ENCODE data around the gene SCT. TPM values are rescaled to one million over a fixed set of nuclear protein-coding genes. Genes with fewer than 3 reads are reported as not detected.

The SCT gene
- total and polyA plus RNA-seq, 2 donors (not counting 1 experiment from before 2014, with no cell fraction given), result not detected

GRCh38 chr11:576811-577610, 50.0 kb downstream of the SCT start:
- ChIA-PET CTCF (interaction anchor here (1.3 to 2.3 kb wide), 2 partner anchors 9 to 22 kb away, joined by 3 to 4 read pairs; no protein-coding TSS in a partner anchor), POLR2A (interaction anchor here (1.8 to 1.9 kb wide), 2 partner anchors 22 to 145 kb away, joined by 4 to 18 read pairs; no protein-coding TSS in a partner anchor)
- Histone ChIP-seq H3K27me3 (replicated peaks in 1 of 4; ENCODE audit: control extremely low read depth in 1 of 4, control insufficient read depth in 3 of 4, insufficient read depth in 4 of 4, low read length in 3 of 4) (peaks cover 0 to 16% (median 7%) of the 10 kb centered on the region in 4 experiments), H3K36me3 (replicated peaks in 1 of 2; ENCODE audit: control extremely low read depth in 1 of 2, control insufficient read depth in 1 of 2, extremely low read depth in 1 of 2, insufficient read depth in 2 of 2, low read length in 1 of 2) (peaks cover 1 to 6% of the 10 kb centered on the region in 2 experiments), H3K4me3 (ENCODE audit: control extremely low read depth in 1 of 5, extremely low read depth in 1 of 5, insufficient read depth in 1 of 5, low read depth in 2 of 5, low read length in 4 of 5) (peak overlapping the region; percentile 65 to 95 (median 77)), H3K9ac (ENCODE audit: low read length) (peak overlapping the region; percentile 85), H3K4me2 (replicated peaks; ENCODE audit: low read depth, low read length, poor library complexity, severe bottlenecking) (peak overlapping the region; percentile 95), H3K27ac (ENCODE audit: low read length in 2 of 2) (peak overlapping the region in 1 of 2 donors; percentile 68), H2AFZ (ENCODE audit: insufficient read depth, low read depth, low read length, poor library complexity, severe bottlenecking) (peak overlapping the region; percentile 95), H3K9me3 (ENCODE audit: control extremely low read depth in 1 of 3, control insufficient read depth in 2 of 3, insufficient read depth in 1 of 3, low read length in 2 of 3) (peaks cover 0 to 3% (median 0%) of the 10 kb centered on the region in 3 donors), H3K4me1 (ENCODE audit: control insufficient read depth in 2 of 2, insufficient read depth in 2 of 2, low read length in 2 of 2) (peaks cover 30 to 44% of the 10 kb centered on the region in 2 donors), H4K20me1 (ENCODE audit: control insufficient read depth, insufficient read depth, low read length, poor library complexity, severe bottlenecking) (peaks cover 61% of the 10 kb centered on the region), H3K79me2 (ENCODE audit: control insufficient read depth, insufficient read depth, low read length) (peaks cover 53% of the 10 kb centered on the region)
- intact Hi-C loops (cut with micrococcal nuclease), result loop anchor here (1.0 to 10.0 kb wide), 5 partner anchors 9 to 808 kb away; partner anchors contain the start of genes BRSK2 and LRRC56
- Mint-ChIP-seq H3K9me3 (ENCODE audit: insufficient read depth) (no peaks in the 10 kb centered on the region), H3K4me1 (peaks cover 46% of the 10 kb centered on the region), H3K27me3 (peaks cover 15% of the 10 kb centered on the region), H3K27ac (peak overlapping the region; percentile 61), H3K4me3 (peak overlapping the region; percentile 89)
- ATAC-seq (ENCODE audit: low read depth) (no peak), DNase-seq (peak; percentile 45)
- WGBS (ENCODE audit: insufficient coverage), result 7% methylated on average over 40 of the region's 48 CpGs
- TF ChIP-seq, protein P1, sequence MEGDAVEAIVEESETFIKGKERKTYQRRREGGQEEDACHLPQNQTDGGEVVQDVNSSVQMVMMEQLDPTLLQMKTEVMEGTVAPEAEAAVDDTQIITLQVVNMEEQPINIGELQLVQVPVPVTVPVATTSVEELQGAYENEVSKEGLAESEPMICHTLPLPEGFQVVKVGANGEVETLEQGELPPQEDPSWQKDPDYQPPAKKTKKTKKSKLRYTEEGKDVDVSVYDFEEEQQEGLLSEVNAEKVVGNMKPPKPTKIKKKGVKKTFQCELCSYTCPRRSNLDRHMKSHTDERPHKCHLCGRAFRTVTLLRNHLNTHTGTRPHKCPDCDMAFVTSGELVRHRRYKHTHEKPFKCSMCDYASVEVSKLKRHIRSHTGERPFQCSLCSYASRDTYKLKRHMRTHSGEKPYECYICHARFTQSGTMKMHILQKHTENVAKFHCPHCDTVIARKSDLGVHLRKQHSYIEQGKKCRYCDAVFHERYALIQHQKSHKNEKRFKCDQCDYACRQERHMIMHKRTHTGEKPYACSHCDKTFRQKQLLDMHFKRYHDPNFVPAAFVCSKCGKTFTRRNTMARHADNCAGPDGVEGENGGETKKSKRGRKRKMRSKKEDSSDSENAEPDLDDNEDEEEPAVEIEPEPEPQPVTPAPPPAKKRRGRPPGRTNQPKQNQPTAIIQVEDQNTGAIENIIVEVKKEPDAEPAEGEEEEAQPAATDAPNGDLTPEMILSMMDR (IDR thresholded peaks at IDR 0.05), result no peak
- TF ChIP-seq EZH2 (IDR thresholded peaks at IDR 0.05; ENCODE audit: borderline replicate concordance, insufficient read depth, low read depth, low read length, poor library complexity, severe bottlenecking), result no peak

Other genes starting within 250 kb of the SCT start
- 0.39 TPM in 1 of 2 replicates, not detected in the other for gene PKP3, start 233.0 kb downstream of the SCT start, total RNA-seq
- gene PKP3, start 233.0 kb downstream of the SCT start, polyA plus RNA-seq, result 0.16 and 0.78 TPM in 2 replicates
- 66.6 and 73.8 TPM in 2 replicates for gene SIGIRR, start 212.2 kb downstream of the SCT start, total RNA-seq
- 92.1 and 145 TPM in 2 replicates for gene SIGIRR, start 212.2 kb downstream of the SCT start, polyA plus RNA-seq
- gene ANO9, start 185.2 kb downstream of the SCT start, total RNA-seq, result 62.0 and 63.9 TPM in 2 replicates
- gene ANO9, start 185.2 kb downstream of the SCT start, polyA plus RNA-seq, result 94.1 and 107 TPM in 2 replicates
- gene PTDSS2, start 176.9 kb downstream of the SCT start, total RNA-seq, result 29.0 and 35.5 TPM in 2 replicates
- gene PTDSS2, start 176.9 kb downstream of the SCT start, polyA plus RNA-seq, result 15.4 and 22.1 TPM in 2 replicates
- 76.2 and 81.0 TPM in 2 replicates for gene RNH1, start 119.9 kb downstream of the SCT start, total RNA-seq
- 156 and 159 TPM in 2 replicates for gene RNH1, start 119.9 kb downstream of the SCT start, polyA plus RNA-seq
- 63.5 and 66.2 TPM in 2 replicates for gene HRAS, start 91.6 kb downstream of the SCT start, total RNA-seq
- 86.0 and 110 TPM in 2 replicates for gene HRAS, start 91.6 kb downstream of the SCT start, polyA plus RNA-seq
- gene LRRC56, start 89.7 kb downstream of the SCT start, total RNA-seq, result 15.8 and 16.6 TPM in 2 replicates
- gene LRRC56, start 89.7 kb downstream of the SCT start, polyA plus RNA-seq, result 6.6 and 11.8 TPM in 2 replicates
- 19.7 and 21.4 TPM in 2 replicates for gene LMNTD2, start 66.4 kb downstream of the SCT start, total RNA-seq
- gene LMNTD2, start 66.4 kb downstream of the SCT start, polyA plus RNA-seq, result 29.6 and 34.9 TPM in 2 replicates
- 24.7 and 29.8 TPM in 2 replicates for gene RASSF7, start 66.2 kb downstream of the SCT start, total RNA-seq
- gene RASSF7, start 66.2 kb downstream of the SCT start, polyA plus RNA-seq, result 59.0 and 89.3 TPM in 2 replicates
- 57.9 and 63.5 TPM in 2 replicates for gene PHRF1, start 50.7 kb downstream of the SCT start, total RNA-seq
- gene PHRF1, start 50.7 kb downstream of the SCT start, polyA plus RNA-seq, result 21.2 and 22.3 TPM in 2 replicates
- 136 and 147 TPM in 2 replicates for gene IRF7, start 11.2 kb downstream of the SCT start, total RNA-seq
- gene IRF7, start 11.2 kb downstream of the SCT start, polyA plus RNA-seq, result 170 and 184 TPM in 2 replicates
- not detected in 2 replicates for gene CDHR5, start 2.2 kb downstream of the SCT start, total RNA-seq
- 0.04 and 0.09 TPM in 2 replicates for gene CDHR5, start 2.2 kb downstream of the SCT start, polyA plus RNA-seq
- gene DRD4, start 10.1 kb upstream of the SCT start, total RNA-seq, result 1.3 TPM in 1 of 2 replicates, not detected in the other
- 0.17 TPM in 1 of 2 replicates, not detected in the other for gene DRD4, start 10.1 kb upstream of the SCT start, polyA plus RNA-seq
- gene DEAF1, start 68.0 kb upstream of the SCT start, total RNA-seq, result 53.6 and 58.6 TPM in 2 replicates
- 31.8 and 32.7 TPM in 2 replicates for gene DEAF1, start 68.0 kb upstream of the SCT start, polyA plus RNA-seq
- 77.8 and 84.1 TPM in 2 replicates for gene TMEM80, start 68.6 kb upstream of the SCT start, total RNA-seq
- 56.9 and 72.5 TPM in 2 replicates for gene TMEM80, start 68.6 kb upstream of the SCT start, polyA plus RNA-seq
- 12.7 and 13.9 TPM in 2 replicates for gene EPS8L2, start 79.0 kb upstream of the SCT start, total RNA-seq
- 11.9 and 22.7 TPM in 2 replicates for gene EPS8L2, start 79.0 kb upstream of the SCT start, polyA plus RNA-seq
- 105 and 116 TPM in 2 replicates for gene TALDO1, start 120.3 kb upstream of the SCT start, total RNA-seq
- 71.0 and 82.4 TPM in 2 replicates for gene TALDO1, start 120.3 kb upstream of the SCT start, polyA plus RNA-seq
- gene GATD1, start 150.3 kb upstream of the SCT start, total RNA-seq, result 70.0 and 80.0 TPM in 2 replicates
- gene GATD1, start 150.3 kb upstream of the SCT start, polyA plus RNA-seq, result 37.4 and 62.4 TPM in 2 replicates
- gene CEND1, start 162.9 kb upstream of the SCT start, total RNA-seq, result 0.39 and 0.49 TPM in 2 replicates
- gene CEND1, start 162.9 kb upstream of the SCT start, polyA plus RNA-seq, result 0.13 and 0.20 TPM in 2 replicates
- gene SLC25A22, start 171.1 kb upstream of the SCT start, total RNA-seq, result 25.7 and 28.2 TPM in 2 replicates
- gene SLC25A22, start 171.1 kb upstream of the SCT start, polyA plus RNA-seq, result 45.7 and 50.9 TPM in 2 replicates
- gene PIDD1, start 178.1 kb upstream of the SCT start, total RNA-seq, result 32.5 and 39.2 TPM in 2 replicates
- gene PIDD1, start 178.1 kb upstream of the SCT start, polyA plus RNA-seq, result 58.4 and 59.2 TPM in 2 replicates
- gene RPLP2, start 182.8 kb upstream of the SCT start, total RNA-seq, result 3,814 and 3,947 TPM in 2 replicates
- 525 and 3,297 TPM in 2 replicates for gene RPLP2, start 182.8 kb upstream of the SCT start, polyA plus RNA-seq
- gene PNPLA2, start 191.7 kb upstream of the SCT start, total RNA-seq, result 182 and 208 TPM in 2 replicates
- gene PNPLA2, start 191.7 kb upstream of the SCT start, polyA plus RNA-seq, result 276 and 313 TPM in 2 replicates
- 9.7 and 13.5 TPM in 2 replicates for gene CRACR2B, start 200.7 kb upstream of the SCT start, total RNA-seq
- 13.6 and 67.7 TPM in 2 replicates for gene CRACR2B, start 200.7 kb upstream of the SCT start, polyA plus RNA-seq
- gene CD151, start 205.8 kb upstream of the SCT start, total RNA-seq, result 24.3 and 25.5 TPM in 2 replicates
- gene CD151, start 205.8 kb upstream of the SCT start, polyA plus RNA-seq, result 24.4 and 27.8 TPM in 2 replicates
- gene POLR2L, start 215.3 kb upstream of the SCT start, total RNA-seq, result 39.0 and 44.4 TPM in 2 replicates
- 39.1 and 80.8 TPM in 2 replicates for gene POLR2L, start 215.3 kb upstream of the SCT start, polyA plus RNA-seq
- gene TSPAN4, start 215.7 kb upstream of the SCT start, total RNA-seq, result 2.2 and 2.9 TPM in 2 replicates
- gene TSPAN4, start 215.7 kb upstream of the SCT start, polyA plus RNA-seq, result 5.3 and 7.4 TPM in 2 replicates

All from B cell (primary cell).